GM19351 (cell line): ENCODE data around the gene HIVEP3.

Source experiments
- ATAC-seq: cut with Tn5 transposase; IDR thresholded peaks from one replicate; pipeline ENCODE4 v1.9.1; 2021; ENCODE audit warnings: mild to moderate bottlenecking, moderate library complexity; ENCODE audit not compliant: unreplicated experiment

HIVEP3 gene

DNA sequence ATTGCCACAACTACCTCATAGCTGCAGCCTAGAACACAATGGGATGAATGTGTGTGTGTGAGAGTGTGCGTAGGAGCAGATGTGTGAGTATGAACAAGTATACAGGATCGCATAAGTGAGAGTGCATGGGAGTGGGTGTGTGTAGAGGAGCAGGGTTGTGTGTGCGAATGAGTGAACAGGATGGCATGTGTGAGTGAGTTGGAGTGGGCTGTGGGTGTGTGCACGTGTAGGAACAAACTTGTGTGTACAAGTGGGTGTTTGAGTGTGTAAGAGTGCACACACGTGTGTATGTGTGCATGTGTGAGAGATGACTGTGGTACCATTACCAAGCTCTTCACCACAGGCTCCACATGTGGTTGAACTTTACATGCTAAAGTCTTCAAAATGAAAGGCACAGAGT lies 258.8 kb downstream of the HIVEP3 start:
- no peak for ATAC-seq

DNA sequence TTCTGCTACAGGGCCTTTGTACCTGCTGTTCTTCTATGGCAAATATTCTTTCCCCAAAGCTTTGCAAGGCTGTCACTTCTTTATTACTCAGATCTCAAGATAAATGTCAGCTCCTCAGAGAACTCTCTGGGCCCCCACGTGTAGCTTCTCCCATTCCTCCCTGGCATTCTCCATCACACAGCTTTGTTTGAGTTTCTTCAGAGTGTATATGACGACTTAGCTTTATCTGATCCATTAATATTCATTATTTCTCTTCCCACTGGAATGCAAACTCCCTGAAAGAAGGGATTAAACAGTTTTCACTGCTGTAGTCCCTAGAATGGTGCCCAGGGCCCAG lies 259.6 kb downstream of the HIVEP3 start:
- ATAC-seq = no peak

DNA sequence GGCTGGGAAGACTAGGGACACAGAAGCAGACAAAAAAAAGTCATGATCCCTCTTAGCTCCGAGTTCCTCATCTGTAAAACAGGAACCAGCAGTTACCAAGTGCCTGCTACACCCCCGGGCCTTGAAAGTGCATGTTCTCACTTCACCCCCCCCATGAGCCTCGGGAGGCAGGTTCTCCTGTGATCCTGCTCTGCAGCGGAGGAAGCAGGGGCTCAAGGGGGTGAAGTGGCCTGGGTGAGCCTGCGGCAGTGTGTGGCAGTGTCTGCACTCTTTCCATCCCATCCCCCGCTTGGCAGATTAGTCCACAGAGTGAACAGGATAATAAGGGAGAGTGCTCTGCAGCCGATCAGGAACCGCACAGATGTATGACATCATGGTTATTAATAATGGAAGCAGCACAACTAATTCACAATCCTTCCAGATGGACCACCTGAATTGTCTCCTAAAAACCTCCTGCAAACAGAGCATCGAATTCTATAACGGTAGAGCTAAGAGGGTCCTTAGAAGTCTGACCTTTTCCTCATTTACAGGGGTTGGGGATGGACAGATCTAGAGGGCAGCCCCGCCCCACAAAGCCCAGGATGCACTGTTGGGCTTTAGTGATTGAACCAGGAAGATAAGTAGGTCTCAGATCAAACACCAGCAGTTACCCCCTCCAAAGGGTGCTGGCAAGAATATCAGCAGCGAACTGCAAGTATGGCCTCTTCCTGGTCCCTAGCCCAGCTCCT lies 260.1 kb downstream of the HIVEP3 start:
- ATAC-seq = no peak

DNA sequence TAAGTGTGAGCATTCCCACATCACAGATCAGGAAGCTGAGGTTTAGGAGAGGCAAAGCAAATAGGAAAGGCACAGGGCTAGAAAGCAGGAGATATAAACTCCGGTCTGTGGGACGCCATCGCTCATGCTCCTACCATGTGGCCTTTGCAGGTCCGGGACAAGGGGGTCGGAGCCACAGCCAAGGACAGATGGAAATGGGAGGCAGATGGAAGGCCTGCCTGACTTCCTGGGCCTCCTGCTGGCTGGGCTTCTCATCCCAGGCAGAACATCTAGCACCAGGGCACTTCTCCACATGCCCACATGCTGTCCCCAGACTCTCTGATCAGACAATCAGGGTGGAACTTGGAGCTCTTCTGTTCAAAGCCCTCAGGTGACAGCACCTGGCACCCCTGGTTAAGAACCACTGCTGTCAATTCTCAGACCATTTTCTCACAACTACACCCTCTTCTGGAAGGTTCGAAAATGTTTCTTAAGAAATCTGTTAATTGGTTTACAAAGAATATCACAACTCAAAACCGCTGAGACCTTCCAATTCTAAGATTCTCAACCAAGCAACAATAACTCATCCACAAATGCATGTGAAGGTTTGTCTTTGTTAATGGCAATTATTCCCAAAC lies 260.9 kb downstream of the HIVEP3 start:
- ATAC-seq = no peak

DNA sequence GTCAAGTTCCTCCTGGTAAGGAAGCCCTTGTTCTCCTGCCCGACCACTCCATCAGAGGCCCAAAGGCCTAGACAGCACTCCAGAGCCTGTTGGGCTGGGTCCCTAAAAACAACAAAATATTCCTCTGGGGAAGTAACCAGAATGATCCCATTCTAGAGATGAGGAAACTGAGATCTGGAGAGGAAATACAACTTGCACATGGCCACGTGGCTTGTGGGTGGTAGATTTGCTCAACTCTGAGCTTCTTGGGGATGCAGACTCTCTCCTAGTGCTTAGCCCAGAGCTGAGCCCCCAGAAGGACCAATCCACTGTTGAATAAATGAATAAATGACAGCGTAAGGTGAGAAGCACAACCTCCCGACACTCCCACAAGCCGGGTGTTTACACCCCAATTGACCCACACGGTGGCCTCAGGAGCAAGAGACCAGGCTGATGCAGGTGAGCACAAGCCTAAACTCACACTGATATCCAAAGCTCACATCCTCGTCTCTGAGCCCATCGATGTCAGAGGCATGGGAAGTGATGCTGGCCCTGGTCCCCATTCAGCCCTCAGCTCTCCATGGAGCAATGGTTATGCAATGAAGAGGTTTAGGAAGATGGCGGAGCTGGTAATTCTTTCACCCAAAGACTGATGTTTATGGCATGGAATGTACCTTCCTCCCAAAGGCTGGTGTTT lies 261.8 kb downstream of the HIVEP3 start:
- ATAC-seq = no peak

DNA sequence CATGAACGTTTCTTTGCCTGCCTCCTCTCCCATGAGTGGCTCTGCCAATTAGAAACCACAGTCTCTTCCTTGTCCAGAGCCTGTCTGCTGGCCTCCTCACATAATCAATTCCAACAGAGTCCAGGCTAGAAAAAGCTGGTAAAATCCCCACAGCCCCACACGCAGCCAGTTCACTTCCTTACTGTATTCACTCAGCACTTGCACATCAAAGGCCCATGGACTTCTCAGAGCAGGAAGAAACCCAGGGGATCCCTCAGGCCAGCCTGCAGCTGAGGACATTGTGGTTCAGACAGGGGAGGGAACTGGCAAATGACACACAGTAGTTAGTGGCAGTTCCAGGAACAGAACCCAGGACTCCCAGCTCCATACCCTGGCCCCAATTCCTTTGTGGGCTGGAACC lies 262.7 kb downstream of the HIVEP3 start:
- ATAC-seq = no peak

DNA sequence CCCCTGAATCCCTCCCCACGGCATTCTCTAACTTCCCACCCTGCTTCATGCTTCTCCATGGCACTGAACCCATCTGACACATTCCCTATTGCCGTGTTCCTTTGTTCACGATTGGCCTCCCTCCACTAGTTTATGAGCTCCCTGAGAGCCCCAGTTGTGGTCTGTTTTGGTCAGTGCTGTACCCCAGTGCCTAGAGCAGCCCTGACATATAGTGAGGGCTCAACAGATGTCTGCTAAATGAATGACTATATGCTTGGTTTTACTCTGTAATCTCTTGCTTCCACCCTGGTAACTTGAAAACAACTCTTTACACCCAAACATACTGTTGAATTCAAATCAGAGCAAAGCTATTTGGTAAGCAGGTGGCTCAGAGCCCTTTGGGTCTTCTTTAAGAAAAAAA lies 263.1 kb downstream of the HIVEP3 start:
- no peak for ATAC-seq

DNA sequence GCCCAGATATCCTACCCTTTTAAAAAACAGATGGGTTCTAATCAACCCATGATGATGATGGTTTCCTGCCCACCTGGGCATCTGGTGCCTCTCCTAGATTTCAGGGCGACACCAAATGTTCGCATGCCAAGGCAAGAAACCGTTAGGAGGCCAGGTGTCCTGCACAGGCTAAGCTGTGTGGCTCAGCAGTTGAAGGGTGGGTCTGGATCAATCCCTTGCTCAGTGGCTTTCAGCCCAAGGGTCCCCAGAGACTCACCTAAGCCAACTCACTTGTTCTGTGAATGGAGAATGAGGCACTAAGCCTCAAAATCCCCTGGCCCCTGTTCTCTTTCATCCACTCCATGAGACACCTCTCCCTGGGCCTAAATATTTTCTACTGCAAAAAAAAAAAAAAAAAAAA lies 265.1 kb downstream of the HIVEP3 start:
- ATAC-seq = no peak

DNA sequence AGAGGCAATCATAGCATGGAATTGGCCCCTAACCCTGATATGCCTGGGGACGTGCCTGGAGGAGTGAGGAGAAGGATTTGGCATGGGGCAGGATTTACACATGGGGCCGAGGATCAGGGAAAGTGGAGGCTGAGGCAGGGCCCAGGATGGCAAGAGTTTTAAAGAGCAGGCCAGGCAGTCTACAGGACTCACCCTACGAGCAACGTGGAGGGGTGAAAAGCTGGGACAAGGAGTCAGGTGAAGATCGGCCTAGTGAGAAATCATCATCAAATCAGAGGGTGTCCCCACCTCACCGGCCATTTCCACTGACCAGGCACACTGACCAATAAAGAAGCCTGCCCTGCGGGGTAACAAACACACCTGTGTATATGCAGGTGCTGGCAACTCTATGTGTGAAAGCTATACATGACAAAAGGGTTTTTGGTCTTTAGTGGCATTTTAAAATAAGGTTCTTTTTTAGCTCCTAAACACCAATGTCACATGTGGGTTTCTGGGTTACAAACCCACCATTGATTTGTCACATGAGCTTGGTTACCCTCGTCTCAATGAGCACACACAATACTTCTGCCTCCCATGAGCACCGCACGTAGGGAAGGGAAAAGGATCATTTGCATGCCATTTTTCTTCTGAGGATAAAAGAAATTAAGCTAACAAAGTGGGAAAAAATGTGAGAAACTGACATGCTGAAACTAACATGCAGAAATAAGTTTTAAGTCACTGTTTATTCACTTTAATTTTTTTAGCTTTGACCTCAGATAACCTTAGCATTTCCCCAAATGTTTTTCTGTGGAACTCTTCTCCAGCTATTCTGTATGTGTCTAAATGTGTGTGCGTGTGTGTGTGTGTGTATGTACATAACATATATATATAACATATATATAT lies 266.1 kb downstream of the HIVEP3 start:
- ATAC-seq = no peak

DNA sequence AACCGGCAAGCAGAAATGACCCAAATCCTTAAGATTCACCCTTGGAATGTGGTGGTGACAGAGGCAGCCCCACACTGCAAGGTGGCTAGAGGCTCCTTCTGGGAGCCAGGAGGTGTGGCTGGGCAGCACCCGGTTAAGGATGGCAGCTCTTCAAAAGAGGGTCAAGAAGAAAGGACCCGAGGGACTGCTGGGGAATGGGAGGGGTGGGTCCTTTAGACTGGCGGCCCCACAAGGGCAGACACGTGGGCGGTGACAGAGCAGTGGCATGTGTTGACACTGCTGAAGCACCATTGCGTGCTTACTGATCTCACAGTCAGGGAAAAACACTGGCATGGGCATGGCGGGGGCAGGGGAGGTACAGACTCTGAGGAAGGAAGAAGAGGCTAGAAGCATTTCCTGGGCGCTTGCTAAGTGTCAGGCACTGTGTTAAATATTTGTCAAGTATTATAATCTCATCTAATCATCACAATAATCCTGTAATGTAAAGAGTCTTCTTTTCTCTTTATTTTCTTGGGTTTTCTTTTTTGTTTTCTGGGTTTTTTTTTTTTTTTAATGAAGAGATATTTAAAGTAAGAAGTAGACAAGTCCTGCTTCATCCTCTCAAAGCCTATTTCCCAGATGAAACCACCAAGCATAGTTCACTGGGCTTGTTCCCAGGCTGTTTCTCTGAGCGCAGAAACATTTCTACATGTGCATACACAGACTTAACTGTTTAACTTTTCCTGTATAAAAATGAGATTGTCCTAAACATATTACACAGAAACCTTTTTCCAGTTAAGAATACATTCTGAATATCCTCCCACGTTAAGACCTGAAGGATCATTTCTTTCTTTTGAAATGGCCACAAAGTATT lies 268.5 kb downstream of the HIVEP3 start:
- ATAC-seq = no peak

DNA sequence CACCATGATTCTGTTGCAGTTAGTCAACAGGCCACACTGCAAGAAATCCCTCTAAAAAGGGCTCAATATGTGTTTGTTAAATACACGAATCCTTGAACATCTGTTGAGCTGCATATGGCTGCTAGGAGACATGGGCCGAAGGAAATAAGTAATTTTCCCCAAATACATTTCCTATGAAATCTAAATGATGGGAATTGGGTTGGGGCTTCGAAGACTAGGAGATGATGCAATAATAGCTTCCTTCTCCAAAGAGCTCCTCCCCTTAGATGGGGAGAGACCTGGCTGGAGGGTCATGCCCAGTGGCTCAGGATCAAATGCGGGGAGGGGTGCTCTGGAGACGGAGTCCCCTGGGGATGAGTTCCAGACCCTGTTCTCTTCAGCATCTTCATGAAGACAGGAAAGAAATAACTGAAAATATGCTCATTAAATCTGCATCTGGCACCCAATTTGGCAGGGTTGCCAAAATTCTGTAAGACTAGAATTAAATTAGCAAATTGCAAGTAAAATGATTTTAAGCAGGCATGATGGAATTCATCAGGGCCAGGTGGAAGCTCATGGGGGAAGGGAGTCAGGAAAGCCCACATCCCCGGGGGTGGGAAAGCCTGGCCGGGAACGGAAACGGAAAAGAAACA lies 269.2 kb downstream of the HIVEP3 start:
- ATAC-seq = no peak

DNA sequence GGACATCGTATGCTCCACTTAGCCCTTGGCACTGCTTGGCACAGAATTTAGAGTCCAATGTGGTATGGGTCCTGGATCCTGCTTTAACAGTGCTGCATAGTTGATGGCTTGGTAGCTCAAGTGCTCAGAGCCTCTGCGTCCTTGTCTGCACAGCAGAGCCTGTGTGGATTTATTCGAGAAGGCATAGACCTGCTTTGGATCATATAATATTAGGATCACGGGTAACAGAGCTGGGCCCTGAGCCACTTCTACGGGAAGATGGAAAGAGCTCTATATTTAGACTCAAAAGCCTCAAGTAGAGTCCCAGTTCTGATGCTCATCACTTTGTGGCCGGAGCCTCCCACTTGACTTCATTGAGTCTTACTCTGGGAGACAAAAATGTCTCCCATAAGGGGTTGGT lies 269.9 kb downstream of the HIVEP3 start:
- ATAC-seq = no peak

DNA sequence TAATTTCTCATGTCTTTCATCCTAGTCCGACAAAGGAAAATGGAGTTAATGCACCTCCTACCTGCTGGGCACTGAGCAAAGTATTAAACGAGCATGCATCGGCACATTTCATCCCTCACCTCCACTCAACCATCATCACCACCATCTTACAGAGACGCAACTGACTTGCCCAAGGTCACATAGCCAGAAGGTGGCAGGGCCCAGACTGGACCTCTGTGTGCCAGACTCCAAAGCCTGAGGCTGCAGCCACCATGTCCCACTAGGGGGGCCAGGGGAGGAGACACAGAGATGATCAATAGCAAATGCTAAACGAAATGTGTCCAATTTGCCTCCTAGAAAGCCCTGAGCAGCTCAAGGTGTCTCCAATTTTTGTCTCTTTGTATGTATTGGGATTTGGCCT lies 270.5 kb downstream of the HIVEP3 start:
- ATAC-seq = no peak

DNA sequence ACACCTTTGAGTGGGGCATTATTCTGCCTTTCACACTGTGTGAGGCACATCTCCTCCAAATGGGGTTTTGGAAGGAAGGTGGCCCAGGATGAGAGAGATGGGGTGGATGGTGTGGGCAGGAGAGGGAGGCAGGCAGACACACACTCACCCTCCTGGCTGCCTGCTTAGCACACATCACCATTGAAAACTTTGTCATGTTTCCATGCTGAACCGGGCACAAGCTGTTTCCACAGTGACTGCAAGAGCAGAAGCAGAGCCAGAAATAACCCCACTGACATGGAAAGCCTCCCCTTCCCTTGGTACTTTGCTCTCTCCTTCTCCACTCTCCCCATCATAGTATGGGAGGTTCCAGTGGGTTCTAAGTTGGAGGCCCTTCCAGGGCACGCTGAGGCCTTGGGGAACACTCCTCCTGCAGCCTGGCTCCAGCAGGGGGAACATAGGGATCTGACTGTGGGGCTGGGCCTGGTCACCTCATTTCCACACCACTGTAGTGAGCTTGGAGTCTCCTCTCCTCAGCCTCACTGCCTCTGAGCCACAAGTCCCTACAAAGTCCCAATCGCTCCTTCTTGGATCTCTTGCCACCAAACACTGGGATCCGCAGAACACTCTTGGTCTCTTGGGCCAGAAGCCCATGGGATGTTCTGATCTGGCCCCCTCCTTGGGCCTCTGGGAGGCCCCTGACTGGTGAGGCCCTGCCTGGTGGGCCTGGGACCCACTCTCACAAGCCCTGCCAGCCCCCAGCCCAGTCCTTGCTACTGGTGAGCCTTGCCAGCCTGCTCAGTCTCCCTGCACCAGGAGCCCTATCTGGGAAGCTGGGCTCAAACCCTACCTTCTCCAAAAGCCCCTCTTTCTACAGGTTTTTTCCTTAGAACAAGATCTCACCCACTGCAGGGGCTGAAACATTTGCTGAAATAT lies 271.2 kb downstream of the HIVEP3 start:
- ATAC-seq = no peak

DNA sequence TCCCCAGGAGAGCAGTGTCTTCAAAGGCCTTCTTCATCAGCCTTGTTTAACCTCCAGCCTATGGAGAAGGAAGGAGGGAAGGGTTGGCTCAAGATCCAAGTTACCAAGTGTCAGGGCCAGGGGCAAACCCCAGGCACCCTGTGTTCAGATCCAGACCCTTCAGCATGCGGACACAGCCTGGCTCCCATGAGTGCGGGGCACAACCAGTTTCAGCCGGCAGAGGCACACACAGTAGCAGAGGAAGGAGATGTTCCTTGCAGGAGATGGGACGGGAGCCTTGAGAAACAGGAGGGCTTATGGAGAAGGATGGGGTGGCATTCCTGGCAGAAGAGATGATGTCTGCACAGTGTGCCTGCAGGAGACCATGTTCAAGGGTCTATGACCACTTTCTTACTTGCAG lies 272.5 kb downstream of the HIVEP3 start:
- ATAC-seq = no peak

DNA sequence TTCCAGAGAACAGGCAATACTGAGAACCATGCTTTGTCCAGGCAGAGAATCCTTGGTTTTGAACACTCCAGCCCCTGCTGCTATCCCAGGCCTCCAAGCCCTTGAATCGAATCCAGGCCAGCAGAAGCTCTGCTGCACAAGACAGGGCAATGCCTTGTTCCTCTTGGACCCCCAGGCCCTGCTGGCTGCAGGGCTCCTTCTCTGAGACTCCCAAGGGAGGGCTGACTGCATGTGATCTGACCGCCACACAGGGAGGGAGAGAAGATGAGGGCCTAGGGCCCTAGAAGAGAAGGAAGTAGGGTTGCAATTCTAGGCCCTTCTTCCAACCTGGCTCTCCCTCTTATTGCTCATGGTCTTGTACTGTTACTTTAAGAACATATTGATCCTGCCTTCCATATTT lies 273.7 kb downstream of the HIVEP3 start:
- no peak for ATAC-seq

DNA sequence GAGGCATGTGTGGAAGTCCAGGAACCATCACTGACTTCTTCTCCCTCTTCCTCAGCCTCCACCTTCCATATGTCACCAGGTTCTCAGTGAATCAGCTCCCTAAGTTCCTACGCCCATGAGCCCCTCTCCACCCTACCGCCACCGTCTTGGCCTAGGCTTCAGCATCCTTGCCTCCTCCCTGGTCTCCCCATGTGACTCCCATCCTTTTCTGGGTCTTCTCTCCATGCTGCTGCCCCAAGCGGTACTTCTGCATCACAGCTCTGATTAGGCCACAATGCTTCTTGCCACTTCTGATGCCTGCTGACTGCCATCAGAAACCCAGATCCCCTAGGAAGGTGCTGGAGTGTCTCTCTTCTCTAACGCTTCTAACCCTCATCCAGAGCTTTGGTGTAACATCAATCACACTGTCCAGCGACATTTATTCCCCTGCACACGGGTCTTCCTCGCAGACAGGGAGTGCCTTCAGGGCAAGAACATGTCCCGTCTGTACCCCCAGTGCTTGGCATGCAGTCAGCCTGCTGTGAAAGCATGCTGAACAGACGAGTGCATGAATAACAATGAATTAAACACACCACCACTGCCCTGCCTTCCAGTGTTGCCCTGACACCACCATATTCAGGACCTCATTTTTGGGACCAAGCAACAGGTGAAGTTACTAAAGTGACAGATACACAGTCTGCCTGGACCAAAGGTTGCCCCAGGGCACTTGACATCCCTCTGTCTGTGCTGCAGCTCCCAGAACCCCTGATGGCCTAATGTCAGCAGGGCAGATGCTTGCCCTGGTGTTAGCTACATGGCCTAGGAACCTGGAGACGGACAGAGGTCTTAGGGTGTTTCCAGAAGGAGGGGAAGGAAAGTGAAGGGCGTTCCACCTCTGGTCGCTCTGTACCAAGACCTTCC lies 275.6 kb downstream of the HIVEP3 start:
- ATAC-seq = no peak

DNA sequence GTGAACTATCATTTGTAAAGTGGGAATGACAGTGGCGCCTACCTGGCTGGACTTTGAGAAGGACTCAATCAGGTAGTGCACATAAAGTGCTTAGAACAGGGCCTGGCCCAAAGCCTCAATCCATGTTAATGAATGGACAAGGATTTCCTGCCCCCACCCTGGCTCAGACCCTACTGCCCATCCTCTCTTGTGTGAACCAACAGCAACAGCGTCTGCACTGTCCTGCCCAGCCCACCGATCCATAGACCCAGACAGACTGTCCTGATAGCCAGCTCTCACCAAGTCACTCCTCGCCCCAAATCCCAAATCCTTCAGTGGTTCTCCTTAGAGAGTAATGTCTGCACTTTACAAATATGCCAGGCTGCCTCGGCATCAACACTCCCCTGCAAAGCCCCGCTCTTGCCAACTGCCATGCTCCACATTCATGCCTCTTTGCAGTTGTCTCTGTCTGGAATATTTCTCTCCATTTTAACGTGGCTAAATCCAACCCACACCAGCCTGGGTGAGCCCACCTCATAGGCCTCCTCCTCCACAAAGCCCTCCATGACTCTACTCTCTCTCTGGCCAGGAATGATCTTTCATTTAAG lies 276.7 kb downstream of the HIVEP3 start:
- no peak for ATAC-seq
